Measurements from ENCODE around the gene SUSD3.

DNA sequence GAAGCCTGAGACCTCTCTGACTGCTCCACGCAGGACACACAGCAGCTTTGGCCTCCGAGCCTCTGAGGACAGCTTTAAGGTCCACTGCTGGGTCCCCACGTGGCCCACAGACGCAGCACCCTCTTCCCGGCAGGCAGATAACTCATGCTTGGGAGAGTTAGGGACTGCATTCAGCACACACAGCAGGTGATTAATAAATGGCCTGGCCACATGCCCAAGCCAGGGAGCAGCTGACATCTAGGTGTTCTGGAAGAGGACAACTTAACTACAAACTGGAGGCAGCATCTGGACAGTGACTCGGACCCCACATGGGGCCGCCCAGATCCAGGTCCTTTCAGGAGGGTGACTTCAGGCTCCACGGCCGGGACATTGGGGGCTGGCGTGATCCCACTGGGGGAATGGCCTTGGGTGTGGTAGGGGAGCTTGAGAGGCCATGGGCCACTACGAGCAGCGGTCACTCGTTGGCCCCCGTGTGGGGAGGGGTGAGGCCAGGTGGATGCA lies 64.3 kb downstream of the SUSD3 start:
- TF ChIP-seq, protein P1, sequence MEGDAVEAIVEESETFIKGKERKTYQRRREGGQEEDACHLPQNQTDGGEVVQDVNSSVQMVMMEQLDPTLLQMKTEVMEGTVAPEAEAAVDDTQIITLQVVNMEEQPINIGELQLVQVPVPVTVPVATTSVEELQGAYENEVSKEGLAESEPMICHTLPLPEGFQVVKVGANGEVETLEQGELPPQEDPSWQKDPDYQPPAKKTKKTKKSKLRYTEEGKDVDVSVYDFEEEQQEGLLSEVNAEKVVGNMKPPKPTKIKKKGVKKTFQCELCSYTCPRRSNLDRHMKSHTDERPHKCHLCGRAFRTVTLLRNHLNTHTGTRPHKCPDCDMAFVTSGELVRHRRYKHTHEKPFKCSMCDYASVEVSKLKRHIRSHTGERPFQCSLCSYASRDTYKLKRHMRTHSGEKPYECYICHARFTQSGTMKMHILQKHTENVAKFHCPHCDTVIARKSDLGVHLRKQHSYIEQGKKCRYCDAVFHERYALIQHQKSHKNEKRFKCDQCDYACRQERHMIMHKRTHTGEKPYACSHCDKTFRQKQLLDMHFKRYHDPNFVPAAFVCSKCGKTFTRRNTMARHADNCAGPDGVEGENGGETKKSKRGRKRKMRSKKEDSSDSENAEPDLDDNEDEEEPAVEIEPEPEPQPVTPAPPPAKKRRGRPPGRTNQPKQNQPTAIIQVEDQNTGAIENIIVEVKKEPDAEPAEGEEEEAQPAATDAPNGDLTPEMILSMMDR (IDR thresholded peaks at IDR 0.05), result no peak
- TF ChIP-seq POLR2A (IDR thresholded peaks at IDR 0.05), result no peak
